Measurements from ENCODE around the gene CHKA. TPM values are rescaled to one million over a fixed set of nuclear protein-coding genes. Genes with fewer than 3 reads are reported as not detected.
A peak's percentile ranks its signal among the peaks of the same experiment; 100 is the strongest.

CHKA gene
- total and polyA plus RNA-seq, 2 of the 4 experiments (the other 2 are of a cell fraction), result 4.5 to 8.4 TPM

DNA sequence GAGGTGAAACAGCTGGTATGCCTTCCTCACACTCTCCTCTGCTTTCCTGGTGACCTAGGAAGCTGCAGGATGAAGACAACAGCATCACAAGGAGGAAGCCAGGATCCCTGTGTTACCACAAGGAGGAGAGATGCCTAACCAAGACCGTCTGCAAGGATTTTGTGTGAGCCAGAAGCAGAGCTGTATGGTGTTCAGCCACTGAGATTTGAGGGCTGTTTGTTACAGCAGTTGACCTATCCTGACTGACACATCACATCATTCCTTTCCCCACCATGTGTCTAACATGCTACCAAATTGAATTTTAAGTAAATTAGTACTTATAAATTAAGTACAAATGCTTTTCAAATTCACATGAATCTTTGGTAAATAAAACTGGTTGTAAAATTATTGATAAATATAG is 8.9 kb upstream of the CHKA start:
- H2BK15ac ChIP-seq (ENCODE audit: low read depth, low read length), result no peak overlapping the region
- peaks cover 4% of the 10 kb centered on the region for H3K4me1 ChIP-seq (ENCODE audit: control insufficient read depth, insufficient read depth, low read length)
- H4K5ac ChIP-seq (ENCODE audit: low read depth, low read length), result no peak overlapping the region
- no peak overlapping the region for H3K18ac ChIP-seq (ENCODE audit: low read depth, low read length)
- H2BK120ac ChIP-seq (ENCODE audit: low read depth, low read length), result no peak overlapping the region
- DNase-seq (no peak), ATAC-seq (ENCODE audit: low read depth) (no peak)
- H3K27ac ChIP-seq (ENCODE audit: insufficient read depth, low read length), result no peak overlapping the region
- H3K14ac ChIP-seq (replicated peaks; ENCODE audit: low read depth, low read length), result no peak overlapping the region
- WGBS, 2 experiments (ENCODE audit: extremely low coverage in 2 of 2, insufficient read length in 1 of 2), result no CpG with 5 or more reads among the region's 1 CpG
- dilution Hi-C loops (cut with HindIII; ENCODE audit: low sequenced_read_pairs, unreplicated experiment) (no loop called here), intact Hi-C loops (cut with micrococcal nuclease) (no loop called here), in situ Hi-C loops (cut with MboI; ENCODE audit: low sequenced_read_pairs) (no loop called here)
- POLR2A ChIA-PET (ENCODE audit: unreplicated experiment), result no interaction called here
- no peaks in the 10 kb centered on the region; the same call in 1 of the 2 replicates for H4K20me1 ChIP-seq (ENCODE audit: insufficient read depth, low read length)
- H4K91ac ChIP-seq (ENCODE audit: insufficient read depth, low read depth, low read length), result no peak overlapping the region
- no peak overlapping the region for H3K4me3 ChIP-seq (ENCODE audit: insufficient read depth, low read depth, low read length)
- H2BK20ac ChIP-seq (ENCODE audit: low read depth, low read length), result no peak overlapping the region
- H3K56ac ChIP-seq (ENCODE audit: extremely low read depth, insufficient read depth, low read length), result no peak overlapping the region
- peak overlapping the region; percentile 42; the same call in 1 of the 2 replicates for H3K23ac ChIP-seq (ENCODE audit: low read depth, low read length)
- no peak overlapping the region for H3K9ac ChIP-seq (ENCODE audit: low read depth, low read length)
- no peak overlapping the region for H3K4me2 ChIP-seq (ENCODE audit: low read depth, low read length)
- H2AK9ac ChIP-seq (replicated peaks; ENCODE audit: low read depth, low read length, poor library complexity), result peak overlapping the region; percentile 37
- TF ChIP-seq RAD21 (IDR thresholded peaks at IDR 0.05; ENCODE audit: low read length), result no peak
- no peak for TF ChIP-seq MXI1 (IDR thresholded peaks at IDR 0.05; ENCODE audit: borderline replicate concordance, low read depth, low read length)
- no peak for TF ChIP-seq MAZ (IDR thresholded peaks at IDR 0.05; ENCODE audit: borderline replicate concordance, low read depth, low read length)
- no peak for TF ChIP-seq SMC3 (IDR thresholded peaks at IDR 0.05; ENCODE audit: low read depth, low read length)
- no peak for TF ChIP-seq NFE2L2 (IDR thresholded peaks at IDR 0.05; ENCODE audit: low read depth, low read length)
- TF ChIP-seq, protein P1, sequence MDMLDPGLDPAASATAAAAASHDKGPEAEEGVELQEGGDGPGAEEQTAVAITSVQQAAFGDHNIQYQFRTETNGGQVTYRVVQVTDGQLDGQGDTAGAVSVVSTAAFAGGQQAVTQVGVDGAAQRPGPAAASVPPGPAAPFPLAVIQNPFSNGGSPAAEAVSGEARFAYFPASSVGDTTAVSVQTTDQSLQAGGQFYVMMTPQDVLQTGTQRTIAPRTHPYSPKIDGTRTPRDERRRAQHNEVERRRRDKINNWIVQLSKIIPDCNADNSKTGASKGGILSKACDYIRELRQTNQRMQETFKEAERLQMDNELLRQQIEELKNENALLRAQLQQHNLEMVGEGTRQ (IDR thresholded peaks at IDR 0.05; ENCODE audit: low read depth, low read length), result no peak
- TF ChIP-seq, protein P2, sequence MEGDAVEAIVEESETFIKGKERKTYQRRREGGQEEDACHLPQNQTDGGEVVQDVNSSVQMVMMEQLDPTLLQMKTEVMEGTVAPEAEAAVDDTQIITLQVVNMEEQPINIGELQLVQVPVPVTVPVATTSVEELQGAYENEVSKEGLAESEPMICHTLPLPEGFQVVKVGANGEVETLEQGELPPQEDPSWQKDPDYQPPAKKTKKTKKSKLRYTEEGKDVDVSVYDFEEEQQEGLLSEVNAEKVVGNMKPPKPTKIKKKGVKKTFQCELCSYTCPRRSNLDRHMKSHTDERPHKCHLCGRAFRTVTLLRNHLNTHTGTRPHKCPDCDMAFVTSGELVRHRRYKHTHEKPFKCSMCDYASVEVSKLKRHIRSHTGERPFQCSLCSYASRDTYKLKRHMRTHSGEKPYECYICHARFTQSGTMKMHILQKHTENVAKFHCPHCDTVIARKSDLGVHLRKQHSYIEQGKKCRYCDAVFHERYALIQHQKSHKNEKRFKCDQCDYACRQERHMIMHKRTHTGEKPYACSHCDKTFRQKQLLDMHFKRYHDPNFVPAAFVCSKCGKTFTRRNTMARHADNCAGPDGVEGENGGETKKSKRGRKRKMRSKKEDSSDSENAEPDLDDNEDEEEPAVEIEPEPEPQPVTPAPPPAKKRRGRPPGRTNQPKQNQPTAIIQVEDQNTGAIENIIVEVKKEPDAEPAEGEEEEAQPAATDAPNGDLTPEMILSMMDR (conservative IDR thresholded peaks at IDR 0.05; ENCODE audit: low read depth, low read length), result no peak
- TF ChIP-seq, protein P3, sequence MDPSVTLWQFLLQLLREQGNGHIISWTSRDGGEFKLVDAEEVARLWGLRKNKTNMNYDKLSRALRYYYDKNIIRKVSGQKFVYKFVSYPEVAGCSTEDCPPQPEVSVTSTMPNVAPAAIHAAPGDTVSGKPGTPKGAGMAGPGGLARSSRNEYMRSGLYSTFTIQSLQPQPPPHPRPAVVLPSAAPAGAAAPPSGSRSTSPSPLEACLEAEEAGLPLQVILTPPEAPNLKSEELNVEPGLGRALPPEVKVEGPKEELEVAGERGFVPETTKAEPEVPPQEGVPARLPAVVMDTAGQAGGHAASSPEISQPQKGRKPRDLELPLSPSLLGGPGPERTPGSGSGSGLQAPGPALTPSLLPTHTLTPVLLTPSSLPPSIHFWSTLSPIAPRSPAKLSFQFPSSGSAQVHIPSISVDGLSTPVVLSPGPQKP (IDR thresholded peaks at IDR 0.05; ENCODE audit: borderline replicate concordance, low read depth, low read length), result no peak
- no peak for TF ChIP-seq BHLHE40 (IDR thresholded peaks at IDR 0.05; ENCODE audit: low read depth, low read length)
- TF ChIP-seq MAFK (IDR thresholded peaks at IDR 0.05; ENCODE audit: low read depth, low read length), result no peak
- TF ChIP-seq RFX5 (IDR thresholded peaks at IDR 0.05; ENCODE audit: low read depth, low read length), result no peak
- no peak for TF ChIP-seq RCOR1 (IDR thresholded peaks at IDR 0.05; ENCODE audit: insufficient replicate concordance, low read length)
- TF ChIP-seq POLR2A (IDR thresholded peaks at IDR 0.05; ENCODE audit: low read depth, low read length), result no peak
- TF ChIP-seq CEBPB (IDR thresholded peaks at IDR 0.05; ENCODE audit: low read depth, low read length), result no peak
- no peak for TF ChIP-seq CHD1 (IDR thresholded peaks at IDR 0.05; ENCODE audit: low read depth, low read length)
- TF ChIP-seq FOS (IDR thresholded peaks at IDR 0.05; ENCODE audit: low read depth, low read length), result no peak
- no peaks in the 10 kb centered on the region for H3K36me3 ChIP-seq (ENCODE audit: control insufficient read depth, insufficient read depth, low read length)
- no peak overlapping the region for H3K4ac ChIP-seq (ENCODE audit: low read depth, low read length)
- CTCF ChIA-PET, result interaction anchor here (0.7 kb wide), 1 partner anchor 14 kb away, joined by 4 read pairs; no protein-coding TSS in a partner anchor
- H3K9me1 ChIP-seq (ENCODE audit: insufficient read depth, low read length), result no peaks in the 10 kb centered on the region
- H3K27me3 ChIP-seq (ENCODE audit: control insufficient read depth, insufficient read depth, low read length), result no peaks in the 10 kb centered on the region
- H3K9me3 ChIP-seq (ENCODE audit: control insufficient read depth, insufficient read depth, low read length), result peaks cover 9% of the 10 kb centered on the region
- no peaks in the 10 kb centered on the region for H3K79me1 ChIP-seq (ENCODE audit: low read depth in 1 of 2, low read length in 2 of 2)
- H4K8ac ChIP-seq (ENCODE audit: low read depth in 2 of 2, low read length in 2 of 2), result no peak overlapping the region
- BruUV-seq (replicated peaks), result no TSS peak
- H2AFZ ChIP-seq (replicated peaks; ENCODE audit: low read length, poor library complexity), result peak overlapping the region; percentile 67
- H2BK5ac ChIP-seq (ENCODE audit: low read depth, low read length, poor library complexity, severe bottlenecking), result no peak overlapping the region
- no peak overlapping the region for H2AK5ac ChIP-seq (ENCODE audit: low read depth, low read length)

Measured in IMR-90 (cell line).